DOHH2 (cell line): ENCODE data around the gene ABCC6.

ENCODE experiments used
- EZH2phosphoT487 ChIP-seq: fragments of 200-600 bp; sonication (generic); IDR thresholded peaks from 2 replicates; pipeline ENCODE4 v1.6.1; 2017; ENCODE audit warnings: borderline replicate concordance, mild to moderate bottlenecking, antibody characterized with exemption, low read length, moderate library complexity, mixed read lengths
- TF ChIP-seq, protein P1 (sequence below): fragments of 200-600 bp; sonication (generic); IDR thresholded peaks from one replicate; pipeline ENCODE4 v1.5.1; 2014; ENCODE audit warnings: antibody characterized with exemption, mild to moderate bottlenecking, low read depth, low read length; ENCODE audit not compliant: poor library complexity, severe bottlenecking

DNA sequence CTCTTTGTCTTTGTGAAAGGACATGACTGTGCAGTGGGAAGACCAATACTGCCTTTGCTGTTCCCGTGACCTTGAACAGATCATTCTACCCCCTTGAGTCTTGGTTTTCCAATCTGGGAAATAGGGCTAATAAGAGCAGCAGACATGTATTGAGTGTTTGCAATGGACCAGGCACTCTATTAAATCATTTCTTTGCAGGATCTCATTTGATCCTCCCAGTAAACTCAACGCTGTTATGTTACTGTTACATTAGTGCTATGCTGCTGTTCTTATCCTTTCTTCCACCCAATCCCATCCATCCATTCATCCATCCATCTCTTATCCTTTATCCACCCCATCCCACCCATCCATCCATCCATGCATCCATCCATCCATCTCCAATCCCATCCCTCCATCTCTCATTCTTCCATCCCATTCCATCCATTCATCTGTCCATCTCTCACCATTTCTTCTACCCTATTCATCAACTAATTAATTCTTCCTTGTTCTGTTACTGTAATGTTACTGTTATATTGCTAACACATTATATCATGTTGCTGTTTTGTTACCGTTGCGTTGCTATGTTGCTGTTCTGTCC lies 65.1 kb downstream of the ABCC6 start:
- TF ChIP-seq, protein P1, sequence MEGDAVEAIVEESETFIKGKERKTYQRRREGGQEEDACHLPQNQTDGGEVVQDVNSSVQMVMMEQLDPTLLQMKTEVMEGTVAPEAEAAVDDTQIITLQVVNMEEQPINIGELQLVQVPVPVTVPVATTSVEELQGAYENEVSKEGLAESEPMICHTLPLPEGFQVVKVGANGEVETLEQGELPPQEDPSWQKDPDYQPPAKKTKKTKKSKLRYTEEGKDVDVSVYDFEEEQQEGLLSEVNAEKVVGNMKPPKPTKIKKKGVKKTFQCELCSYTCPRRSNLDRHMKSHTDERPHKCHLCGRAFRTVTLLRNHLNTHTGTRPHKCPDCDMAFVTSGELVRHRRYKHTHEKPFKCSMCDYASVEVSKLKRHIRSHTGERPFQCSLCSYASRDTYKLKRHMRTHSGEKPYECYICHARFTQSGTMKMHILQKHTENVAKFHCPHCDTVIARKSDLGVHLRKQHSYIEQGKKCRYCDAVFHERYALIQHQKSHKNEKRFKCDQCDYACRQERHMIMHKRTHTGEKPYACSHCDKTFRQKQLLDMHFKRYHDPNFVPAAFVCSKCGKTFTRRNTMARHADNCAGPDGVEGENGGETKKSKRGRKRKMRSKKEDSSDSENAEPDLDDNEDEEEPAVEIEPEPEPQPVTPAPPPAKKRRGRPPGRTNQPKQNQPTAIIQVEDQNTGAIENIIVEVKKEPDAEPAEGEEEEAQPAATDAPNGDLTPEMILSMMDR, result no peak
- no peak for TF ChIP-seq EZH2phosphoT487
